ENCODE data around the gene FBXL20.

DNA sequence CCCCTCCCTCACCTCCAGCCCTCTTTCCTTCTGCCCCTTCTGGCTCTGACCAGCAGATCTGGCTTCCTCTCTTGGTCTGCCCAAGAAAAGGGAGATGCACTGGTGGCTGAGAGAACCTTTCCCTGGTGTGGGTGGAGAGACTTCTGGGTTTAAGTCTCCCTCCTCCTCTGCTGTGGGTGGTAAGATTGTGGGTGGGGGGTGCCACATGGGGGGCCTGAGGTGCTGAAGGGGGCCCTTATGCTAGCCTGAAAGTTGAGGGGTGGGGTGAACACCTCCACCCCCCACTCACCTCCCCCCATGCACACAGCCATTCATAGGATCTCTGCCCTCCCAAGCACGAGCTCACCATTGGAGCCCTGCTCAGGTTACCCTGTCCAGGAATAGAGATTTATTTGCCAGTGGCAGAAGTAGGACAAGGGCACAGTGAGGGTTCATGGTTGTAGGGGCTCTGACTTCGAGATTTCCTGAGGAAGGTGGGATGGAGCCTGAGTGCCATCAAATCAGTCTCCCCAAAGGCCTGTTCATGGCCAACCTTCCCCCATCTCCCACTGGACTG, 174.0 kb downstream of the FBXL20 start:
- TF ChIP-seq GATA3 (IDR thresholded peaks at IDR 0.05; ENCODE audit: low read depth, low read length) (no peak), GATA2 (IDR thresholded peaks at IDR 0.05; ENCODE audit: low read depth, low read length) (no peak)
